ENCODE data around the gene ADAMTS10. TPM values are rescaled to one million over a fixed set of nuclear protein-coding genes. Genes with fewer than 3 reads are reported as not detected.
"Not testable (repeated sequence)": the region's sequence is repeated elsewhere in the genome, so short reads cannot be mapped to it uniquely, and the experiment has no call there.

ADAMTS10 gene
- total and polyA plus RNA-seq, 5 experiments from 2014 or later = 1.2 to 196 (median 3.4) TPM

GRCh38 chr19:8573316-8573715 lies 37.2 kb downstream of the ADAMTS10 start:
- Mint-ChIP-seq H3K27ac (peak overlapping the region in 9 of 10 donors; percentile 16 to 97 (median 88)), H3K36me3 (no peaks in the 10 kb centered on the region), H3K4me1 (peaks cover 42 to 93% (median 91%) of the 10 kb centered on the region in 4 donors), H3K9me3 (no peaks in the 10 kb centered on the region), H3K27me3 (no peaks in the 10 kb centered on the region), H3K4me3 (peak overlapping the region in 9 of 10 donors; percentile 2 to 98 (median 66))
- no peak for ATAC-seq
- no peak for DNase-seq
- POLR2A ChIA-PET = interaction anchor here (19.3 kb wide), 1 partner anchor 61 kb away, joined by 802 read pairs; the partner anchor contains the start of genes PRAM1 and ZNF414

- Mint-ChIP-seq H3K4me1 (peaks cover 32 to 89% (median 77%) of the 10 kb centered on the region in 4 donors), H3K36me3 (no peaks in the 10 kb centered on the region), H3K9me3 (no peaks in the 10 kb centered on the region), H3K4me3 (peak overlapping the region; percentile 71 to 89 (median 84)), H3K27ac (peak overlapping the region; percentile 84 to 99 (median 92)), H3K27me3 (no peaks in the 10 kb centered on the region)
- DNase-seq (peak in 8 of 10 donors; percentile 26 to 71 (median 62)), ATAC-seq (peak; percentile 69 to 77)
- POLR2A ChIA-PET = interaction anchor here (0.6 to 19.3 kb wide), 17 partner anchors 8 to 216 kb away, joined by 3 to 802 read pairs (median 5); partner anchors contain the start of genes HNRNPM, MYO1F, PRAM1 and RAB11B
Observed at GRCh38 chr19:8571006-8571411, 39.5 kb downstream of the ADAMTS10 start.

GRCh38 chr19:8569066-8569771 lies 41.3 kb downstream of the ADAMTS10 start:
- H3K36me3 Mint-ChIP-seq = no peaks in the 10 kb centered on the region
- ATAC-seq = peak; percentile 69 to 82
- POLR2A ChIA-PET = interaction anchor here (0.9 to 19.3 kb wide), 5 partner anchors 10 to 57 kb away, joined by 3 to 802 read pairs (median 4); partner anchors contain the start of genes MYO1F, PRAM1 and ZNF414

GRCh38 chr19:8567522-8568172 lies 42.9 kb downstream of the ADAMTS10 start:
- peaks cover 21 to 85% (median 56%) of the 10 kb centered on the region in 4 donors for H3K4me1 Mint-ChIP-seq
- no peaks in the 10 kb centered on the region for H3K36me3 Mint-ChIP-seq
- DNase-seq (no peak), ATAC-seq (no peak)
- no peaks in the 10 kb centered on the region for H3K9me3 Mint-ChIP-seq
- H3K27me3 Mint-ChIP-seq = no peaks in the 10 kb centered on the region
- H3K4me3 Mint-ChIP-seq = peak overlapping the region in 3 of 10 donors; percentile 24 to 37 (median 26)
- peak overlapping the region in 8 of 10 donors; percentile 12 to 97 (median 42) for H3K27ac Mint-ChIP-seq
- POLR2A ChIA-PET = interaction anchor here (0.9 to 19.3 kb wide), 4 partner anchors 11 to 56 kb away, joined by 3 to 802 read pairs (median 36); partner anchors contain the start of genes MYO1F, PRAM1 and ZNF414

More at GRCh38 chr19:8569066-8569771, 41.3 kb downstream of the ADAMTS10 start:
- Mint-ChIP-seq H3K9me3 (no peaks in the 10 kb centered on the region), H3K4me3 (peak overlapping the region; percentile 63 to 89 (median 80)), H3K4me1 (peaks cover 28 to 89% (median 68%) of the 10 kb centered on the region in 4 donors), H3K27me3 (no peaks in the 10 kb centered on the region), H3K27ac (peak overlapping the region; percentile 84 to 99 (median 92))
- DNase-seq = peak in 7 of 10 donors; percentile 27 to 82 (median 50)

GRCh38 chr19:8566855-8567254 lies 43.7 kb downstream of the ADAMTS10 start:
- DNase-seq (no peak), ATAC-seq (no peak)
- Mint-ChIP-seq H3K27me3 (no peaks in the 10 kb centered on the region), H3K36me3 (no peaks in the 10 kb centered on the region), H3K27ac (peak overlapping the region in 4 of 10 donors; percentile 40 to 97 (median 64)), H3K9me3 (no peaks in the 10 kb centered on the region), H3K4me3 (no peak overlapping the region), H3K4me1 (peaks cover 19 to 82% (median 50%) of the 10 kb centered on the region in 4 donors)
- POLR2A ChIA-PET = interaction anchor here (0.9 to 19.3 kb wide), 6 partner anchors 11 to 55 kb away, joined by 3 to 802 read pairs (median 6); partner anchors contain the start of genes MYO1F, PRAM1 and ZNF414

GRCh38 chr19:8564866-8565265 lies 45.6 kb downstream of the ADAMTS10 start:
- Mint-ChIP-seq H3K4me1 (peaks cover 22 to 72% (median 41%) of the 10 kb centered on the region in 4 donors), H3K4me3 (peak overlapping the region in 1 of 10 donors; percentile 57), H3K27ac (peak overlapping the region in 5 of 10 donors; percentile 41 to 87 (median 77))
- H3K36me3 Mint-ChIP-seq, H3K9me3 Mint-ChIP-seq, H3K27me3 Mint-ChIP-seq, ATAC-seq, DNase-seq: not testable (repeated sequence)
- POLR2A ChIA-PET = interaction anchor here (0.6 to 19.3 kb wide), 4 partner anchors 12 to 53 kb away, joined by 3 to 802 read pairs (median 3); partner anchors contain the start of genes PRAM1 and ZNF414

GRCh38 chr19:8561075-8561764 lies 49.3 kb downstream of the ADAMTS10 start:
- POLR2A ChIA-PET = interaction anchor here (2.5 kb wide), 1 partner anchor 9 kb away, joined by 8 read pairs; no protein-coding TSS in a partner anchor
- Mint-ChIP-seq H3K36me3 (no peaks in the 10 kb centered on the region), H3K27me3 (no peaks in the 10 kb centered on the region), H3K9me3 (no peaks in the 10 kb centered on the region), H3K4me1 (peaks cover 20 to 62% (median 40%) of the 10 kb centered on the region in 4 donors), H3K4me3 (peak overlapping the region in 1 of 10 donors; percentile 41), H3K27ac (peak overlapping the region in 9 of 10 donors; percentile 22 to 90 (median 70))
- ATAC-seq (no peak), DNase-seq (no peak)

GRCh38 chr19:8558325-8558724 lies 52.2 kb downstream of the ADAMTS10 start:
- Mint-ChIP-seq H3K9me3 (no peaks in the 10 kb centered on the region), H3K4me3 (no peak overlapping the region), H3K27me3 (no peaks in the 10 kb centered on the region), H3K27ac (peak overlapping the region; percentile 33 to 84 (median 77)), H3K36me3 (peaks cover 0 to 3% (median 2%) of the 10 kb centered on the region in 3 donors), H3K4me1 (peaks cover 14 to 44% (median 31%) of the 10 kb centered on the region in 4 donors)
- ATAC-seq (no peak), DNase-seq (no peak)
- POLR2A ChIA-PET = interaction anchor here (0.6 to 2.5 kb wide), 7 partner anchors 9 to 61 kb away, joined by 3 to 12 read pairs (median 4); no protein-coding TSS in a partner anchor

- H3K27ac Mint-ChIP-seq = peak overlapping the region; percentile 29 to 87 (median 81)
- ATAC-seq (no peak), DNase-seq (no peak)
- POLR2A ChIA-PET = interaction anchor here (0.6 to 2.5 kb wide), 12 partner anchors 8 to 62 kb away, joined by 3 to 12 read pairs (median 3); no protein-coding TSS in a partner anchor
- H3K27me3 Mint-ChIP-seq = no peaks in the 10 kb centered on the region
- H3K9me3 Mint-ChIP-seq = no peaks in the 10 kb centered on the region
- H3K36me3 Mint-ChIP-seq = peaks cover 0 to 6% (median 2%) of the 10 kb centered on the region in 3 donors
- no peak overlapping the region for H3K4me3 Mint-ChIP-seq
- H3K4me1 Mint-ChIP-seq = peaks cover 17 to 41% (median 33%) of the 10 kb centered on the region in 4 donors
Observed at GRCh38 chr19:8557642-8558238, 52.8 kb downstream of the ADAMTS10 start.

- not testable (repeated sequence) for ATAC-seq, H3K27me3 Mint-ChIP-seq, H3K4me3 Mint-ChIP-seq, DNase-seq, H3K9me3 Mint-ChIP-seq
- Mint-ChIP-seq H3K36me3 (peaks cover 0 to 11% (median 4%) of the 10 kb centered on the region in 3 donors), H3K27ac (peak overlapping the region in 5 of 10 donors; percentile 47 to 84 (median 55)), H3K4me1 (peaks cover 17 to 24% (median 21%) of the 10 kb centered on the region in 4 donors)
- POLR2A ChIA-PET = interaction anchor here (0.9 kb wide), 1 partner anchor 11 kb away, joined by 3 read pairs; no protein-coding TSS in a partner anchor
Observed at GRCh38 chr19:8553729-8554128, 56.8 kb downstream of the ADAMTS10 start.

GRCh38 chr19:8552810-8553209 lies 57.7 kb downstream of the ADAMTS10 start:
- Mint-ChIP-seq H3K4me1 (peaks cover 10 to 23% (median 15%) of the 10 kb centered on the region in 4 donors), H3K36me3 (peaks cover 0 to 11% (median 4%) of the 10 kb centered on the region in 3 donors), H3K4me3 (no peak overlapping the region), H3K27ac (peak overlapping the region in 4 of 10 donors; percentile 15 to 64 (median 36)), H3K27me3 (no peaks in the 10 kb centered on the region), H3K9me3 (no peaks in the 10 kb centered on the region)
- POLR2A ChIA-PET = interaction anchor here (0.5 to 0.9 kb wide), 4 partner anchors 11 to 37 kb away, joined by 3 to 7 read pairs (median 4); partner anchors contain the start of gene MYO1F
- peak in 1 of 2 donors; percentile 29 for ATAC-seq
- DNase-seq = no peak
